Stomach (tissue), 9 donors: ENCODE data around the gene PARG. TPM values are rescaled to one million over a fixed set of nuclear protein-coding genes. Genes with fewer than 3 reads are reported as not detected.

Experiments
- DNase-seq, 2 donors: peaks; one replicate each; pipeline versions ENCODE4 v3.0.0 to v3.0.0-alpha.2; 2013 to 2019
- H3K27ac ChIP-seq, 5 donors: fragments of 200-600 bp in 4 of 5; sonication (generic) in 4 of 5; one replicate each; pipeline ENCODE4 v1.5.1; 2013 to 2019; ENCODE audit warnings: mild to moderate bottlenecking in 1 of 5, moderate library complexity in 1 of 5
- H3K27me3 ChIP-seq, 3 donors: fragments of 200-600 bp; sonication (generic); one replicate each; pipeline ENCODE4 v1.5.1; 2017 to 2019; ENCODE audit warnings: mixed run types in 1 of 3
- H3K36me3 ChIP-seq, 4 donors: fragments of 200-600 bp; sonication (generic); 1 replicate in 3 of 4; 2 replicates in 1 of 4; pipeline ENCODE4 v1.5.1; 2016 to 2019
- H3K4me1 ChIP-seq, 4 donors: fragments of 200-600 bp; sonication (generic); one replicate each; pipeline ENCODE4 v1.5.1; 2016 to 2019
- H3K4me3 ChIP-seq, 4 donors: fragments of 200-600 bp; sonication (generic) in 3 of 4; one replicate each; pipeline ENCODE4 v1.5.1; 2016 to 2019; ENCODE audit warnings: mild to moderate bottlenecking in 1 of 4
- H3K9me3 ChIP-seq, 4 donors: fragments of 200-600 bp; sonication (generic); one replicate each; pipeline ENCODE4 v1.5.1; 2016 to 2019
- EP300 ChIP-seq: sonication (generic); formaldehyde crosslinking; IDR thresholded peaks from one replicate; pipeline ENCODE4 v1.6.1; 2017; ENCODE audit warnings: antibody characterized with exemption
- POLR2A ChIP-seq, 4 donors: fragments of 450-650 bp; IDR thresholded peaks; one replicate each; pipeline ENCODE4 v1.6.1; 2016; ENCODE audit warnings: antibody characterized with exemption in 4 of 4, control low read depth in 2 of 4, mild to moderate bottlenecking in 1 of 4, moderate library complexity in 1 of 4
- POLR2AphosphoS5 ChIP-seq, 3 donors: sonication (generic); formaldehyde crosslinking; IDR thresholded peaks; one replicate each; pipeline ENCODE4 v1.6.1; 2016; ENCODE audit warnings: antibody characterized with exemption in 3 of 3
- WGBS, 5 donors: extraction: QIAGEN DNeasy Blood & Tissue Kit in 3 of 5; methylation state at CpG; one replicate each; pipeline versions ENCODE4 v1.1.5 to v1.1.7; 2013 to 2018; 5-methylcytosine and 5-hydroxymethylcytosine counted together
- intact Hi-C: fragments of 100-400 bp; cut with DNase I; formaldehyde crosslinking; loops from one replicate; pipeline ENCODE4 v1.15.1; 2023; ENCODE audit warnings: low total_unique reads
- polyA plus RNA-seq, 3 donors: library from polyadenylated mRNA; stranded (reverse); fragments of 200-250 nt; gene quantifications; one replicate each; pipeline ENCODE4 v1.2.3, GENCODE V29; 2013
- total RNA-seq, 5 donors: library from RNA; depleted of rRNA; stranded (reverse); fragments of >200 nt; gene quantifications; one replicate each; pipeline versions ENCODE4 v1.1.0 to v1.2.3, GENCODE V29; 2014 to 2016
- TF ChIP-seq, protein P1 (sequence below), 7 experiments: fragments of 450-650 bp in 4 of 7; fragments of 200-600 bp in 3 of 7; sonication (generic) in 3 of 7; IDR thresholded peaks; one replicate each; pipeline ENCODE4 v1.5.1; 2016 to 2019; ENCODE audit warnings: antibody characterized with exemption in 7 of 7, control low read depth in 2 of 7, mild to moderate bottlenecking in 1 of 7
- donor health status: healthy with polysubstance abuse.
- donor health status: Bipolar disorder and iron deficiency.
- donor health status: healthy.

PARG gene
- total and polyA plus RNA-seq, 8 donors, result 3.1 to 57.1 (median 19.6) TPM

DNA sequence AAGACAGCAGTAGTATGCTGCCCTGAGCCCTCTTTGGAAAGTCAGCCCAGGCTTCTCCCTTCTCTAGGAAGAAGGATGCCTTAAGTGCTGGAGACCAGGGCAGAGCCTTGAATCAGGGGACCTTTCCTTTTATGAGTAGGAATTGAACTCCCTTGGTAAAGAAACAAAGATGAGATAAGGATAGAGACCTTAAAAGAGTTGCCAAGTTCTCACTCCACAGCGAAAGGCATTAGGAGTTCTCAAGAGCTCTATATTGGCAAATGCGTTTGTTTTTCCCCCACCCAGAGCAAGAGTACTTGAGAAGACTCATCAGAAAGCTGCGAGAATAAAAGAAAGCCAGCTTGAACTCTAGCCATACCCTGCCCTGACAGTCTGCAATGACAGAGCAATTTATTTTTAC is 106.9 kb downstream of the PARG start:
- Histone ChIP-seq H3K27me3 (no peaks in the 10 kb centered on the region), H3K36me3 (peaks cover 3 to 74% (median 54%) of the 10 kb centered on the region in 4 donors), H3K4me1 (no peaks in the 10 kb centered on the region), H3K27ac (no peak overlapping the region), H3K4me3 (no peak overlapping the region), H3K9me3 (no peaks in the 10 kb centered on the region)
- no peak for TF ChIP-seq POLR2AphosphoS5 (IDR thresholded peaks at IDR 0.05)
- no peak for TF ChIP-seq EP300
- TF ChIP-seq POLR2A (IDR thresholded peaks at IDR 0.05), result no peak
- TF ChIP-seq, protein P1, sequence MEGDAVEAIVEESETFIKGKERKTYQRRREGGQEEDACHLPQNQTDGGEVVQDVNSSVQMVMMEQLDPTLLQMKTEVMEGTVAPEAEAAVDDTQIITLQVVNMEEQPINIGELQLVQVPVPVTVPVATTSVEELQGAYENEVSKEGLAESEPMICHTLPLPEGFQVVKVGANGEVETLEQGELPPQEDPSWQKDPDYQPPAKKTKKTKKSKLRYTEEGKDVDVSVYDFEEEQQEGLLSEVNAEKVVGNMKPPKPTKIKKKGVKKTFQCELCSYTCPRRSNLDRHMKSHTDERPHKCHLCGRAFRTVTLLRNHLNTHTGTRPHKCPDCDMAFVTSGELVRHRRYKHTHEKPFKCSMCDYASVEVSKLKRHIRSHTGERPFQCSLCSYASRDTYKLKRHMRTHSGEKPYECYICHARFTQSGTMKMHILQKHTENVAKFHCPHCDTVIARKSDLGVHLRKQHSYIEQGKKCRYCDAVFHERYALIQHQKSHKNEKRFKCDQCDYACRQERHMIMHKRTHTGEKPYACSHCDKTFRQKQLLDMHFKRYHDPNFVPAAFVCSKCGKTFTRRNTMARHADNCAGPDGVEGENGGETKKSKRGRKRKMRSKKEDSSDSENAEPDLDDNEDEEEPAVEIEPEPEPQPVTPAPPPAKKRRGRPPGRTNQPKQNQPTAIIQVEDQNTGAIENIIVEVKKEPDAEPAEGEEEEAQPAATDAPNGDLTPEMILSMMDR (IDR thresholded peaks at IDR 0.05), result no peak
- intact Hi-C loops, result no loop called here
- no peak for DNase-seq
- WGBS, 5 donors, result 34 to 65% (median 54%) methylated on average over 3 of the region's 3 CpGs

DNA sequence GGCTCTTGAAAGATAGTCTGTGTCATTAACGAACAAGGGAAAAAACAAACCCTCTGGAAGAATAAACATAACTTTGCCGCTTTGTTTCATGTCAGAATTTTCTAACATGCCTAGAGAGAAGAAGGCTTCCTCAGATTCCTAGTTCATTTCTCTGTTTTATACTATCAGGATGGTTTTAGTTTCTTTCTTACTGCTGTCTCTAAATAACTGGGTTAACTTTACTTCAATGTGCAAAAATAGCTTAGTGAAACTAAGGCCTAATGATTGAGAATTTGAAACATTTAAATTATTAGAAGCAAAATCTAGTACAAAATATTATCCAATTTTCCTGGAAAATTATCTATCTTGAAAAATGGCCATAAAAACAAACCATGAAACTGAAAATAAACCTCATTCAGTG is 107.6 kb downstream of the PARG start:
- no peak overlapping the region for H3K27ac ChIP-seq
- H3K36me3 ChIP-seq, result peaks cover 3 to 66% (median 47%) of the 10 kb centered on the region in 4 donors
- intact Hi-C loops, result no loop called here
- DNase-seq, result no peak
- no peaks in the 10 kb centered on the region for H3K4me1 ChIP-seq
- TF ChIP-seq POLR2A (IDR thresholded peaks at IDR 0.05) (no peak), EP300 (no peak), POLR2AphosphoS5 (IDR thresholded peaks at IDR 0.05) (no peak)
- TF ChIP-seq, protein P1 (IDR thresholded peaks at IDR 0.05), result no peak
- 77 to 94% (median 88%) methylated on average over 2 of the region's 2 CpGs for WGBS, 5 donors
- no peaks in the 10 kb centered on the region for H3K27me3 ChIP-seq
- H3K4me3 ChIP-seq, result no peak overlapping the region
- H3K9me3 ChIP-seq, result no peaks in the 10 kb centered on the region

DNA sequence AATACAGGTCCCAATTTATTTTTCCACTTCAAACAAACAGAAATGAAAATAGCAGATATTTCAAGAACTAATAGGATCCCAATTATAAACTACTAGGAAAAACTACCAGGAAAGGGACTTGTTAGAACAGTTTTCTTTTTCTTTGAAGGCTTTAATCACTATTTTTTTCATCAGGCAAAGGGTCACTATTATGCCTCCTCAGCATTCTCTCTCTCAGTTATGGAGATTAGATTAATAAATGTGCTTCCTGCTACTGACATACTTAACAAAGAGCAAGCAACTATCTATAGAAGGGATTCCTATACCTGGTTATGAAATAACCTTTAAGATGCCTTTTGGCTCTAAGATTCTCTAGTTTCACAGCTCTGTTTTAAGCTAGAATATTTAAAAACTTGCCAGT is 108.7 kb downstream of the PARG start:
- H3K36me3 ChIP-seq, result peaks cover 0 to 61% (median 46%) of the 10 kb centered on the region in 4 donors
- no peaks in the 10 kb centered on the region for H3K27me3 ChIP-seq
- TF ChIP-seq POLR2A (IDR thresholded peaks at IDR 0.05), result no peak
- TF ChIP-seq, protein P1 (IDR thresholded peaks at IDR 0.05), result no peak
- no peak for TF ChIP-seq EP300
- no peak for TF ChIP-seq POLR2AphosphoS5 (IDR thresholded peaks at IDR 0.05)
- no peak overlapping the region for H3K27ac ChIP-seq
- intact Hi-C loops, result no loop called here
- no peak for DNase-seq
- H3K4me3 ChIP-seq, result no peak overlapping the region
- H3K9me3 ChIP-seq, result no peaks in the 10 kb centered on the region
- H3K4me1 ChIP-seq, result no peaks in the 10 kb centered on the region

DNA sequence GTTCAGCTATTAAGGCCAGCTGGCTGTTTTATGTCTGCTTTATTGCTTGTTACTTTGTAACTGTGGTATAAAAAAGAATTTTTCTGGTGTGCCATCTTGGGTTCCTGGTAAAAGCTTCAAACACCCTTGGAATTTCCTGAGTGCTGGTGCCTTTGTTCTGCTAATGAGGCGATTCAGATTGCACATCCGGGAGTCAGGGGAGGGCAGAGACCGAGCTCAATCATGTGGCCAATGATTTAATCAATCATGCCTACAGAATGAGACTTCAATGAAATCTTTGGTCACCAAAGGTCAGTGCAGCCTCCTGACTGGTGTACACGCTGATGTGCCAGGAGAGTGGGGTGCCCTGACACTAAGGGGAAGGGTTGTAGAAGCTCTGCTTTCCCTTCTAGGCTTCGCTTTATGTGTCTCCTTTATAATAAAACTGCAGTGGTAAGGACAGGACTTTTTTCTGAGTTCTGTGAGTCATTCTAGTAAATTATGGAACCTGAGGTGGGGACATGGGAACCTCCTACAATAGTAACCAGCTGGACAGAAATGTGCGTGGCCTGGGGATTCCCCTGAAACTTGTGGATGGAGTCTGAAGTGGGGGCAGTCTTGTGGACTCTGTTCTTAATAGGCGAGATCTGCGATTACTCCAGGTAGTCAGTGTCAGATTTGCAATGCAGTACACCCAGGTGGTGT is 110.3 kb downstream of the PARG start:
- intact Hi-C loops, result no loop called here
- no peak for TF ChIP-seq POLR2AphosphoS5 (IDR thresholded peaks at IDR 0.05)
- no peak for TF ChIP-seq EP300
- TF ChIP-seq, protein P1 (IDR thresholded peaks at IDR 0.05), result no peak
- TF ChIP-seq POLR2A (IDR thresholded peaks at IDR 0.05), result no peak
- H3K9me3 ChIP-seq, result no peaks in the 10 kb centered on the region
- peak in 1 of 2 donors; percentile 26 for DNase-seq
- H3K4me3 ChIP-seq, result no peak overlapping the region
- peaks cover 0 to 58% (median 49%) of the 10 kb centered on the region in 4 donors for H3K36me3 ChIP-seq
- no peaks in the 10 kb centered on the region for H3K4me1 ChIP-seq
- no peaks in the 10 kb centered on the region for H3K27me3 ChIP-seq
- H3K27ac ChIP-seq, result no peak overlapping the region
- WGBS, 5 donors, result 66 to 76% (median 74%) methylated on average over 8 of the region's 8 CpGs
